Measurements from ENCODE around the gene RHBDL1.

RHBDL1 gene

GRCh38 chr16:674968-675883 lies at the start of gene RHBDL1:
Gene RHBDL1 (plus strand): TSS chr16:675671. CDS start chr16:675791, 120 bp downstream.
- no peak for DNase-seq (ENCODE audit: low spot score)
- no peak for TF ChIP-seq CTCF (IDR thresholded peaks at IDR 0.05; ENCODE audit: extremely low read depth, missing control alignments)

DNA sequence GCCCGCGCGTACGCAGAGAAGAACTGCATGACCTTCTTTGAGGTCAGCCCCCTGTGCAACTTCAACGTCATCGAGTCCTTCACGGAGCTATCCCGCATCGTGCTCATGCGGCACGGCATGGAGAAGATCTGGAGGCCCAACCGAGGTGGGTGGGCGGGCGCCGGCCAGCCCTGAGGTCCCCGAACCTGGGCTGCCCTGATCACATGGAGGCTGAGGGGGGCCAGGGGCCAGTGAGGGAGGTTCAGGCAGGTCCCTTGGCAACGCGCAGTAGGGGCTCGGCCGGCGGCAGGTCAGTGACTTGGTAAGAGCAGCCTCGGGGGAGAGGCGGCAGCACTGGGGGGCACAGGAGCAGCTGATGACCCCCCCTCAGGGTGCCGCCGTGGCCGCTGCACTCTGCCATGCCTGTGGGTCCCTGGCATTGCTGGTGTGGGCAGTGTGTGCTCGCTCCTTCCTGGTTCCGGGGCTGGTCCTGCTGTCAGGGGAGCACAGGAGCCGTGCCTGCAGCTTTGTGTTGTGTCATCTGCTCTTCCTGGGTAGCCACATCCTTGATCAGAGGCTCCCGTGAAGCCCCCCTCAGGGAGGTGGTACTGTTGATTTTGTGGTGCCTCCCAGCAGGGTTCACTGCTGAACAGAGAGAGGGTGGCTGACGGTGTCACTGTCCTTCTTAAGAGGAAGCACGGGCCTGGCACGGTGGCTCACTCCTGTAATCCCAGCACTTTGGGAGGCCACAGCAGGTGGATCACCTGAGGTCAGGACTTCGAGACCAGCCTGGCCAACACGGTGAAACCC lies 49.3 kb upstream of the RHBDL1 start:
- TF ChIP-seq CTCF (IDR thresholded peaks at IDR 0.05; ENCODE audit: extremely low read depth, missing control alignments), result no peak
- DNase-seq (ENCODE audit: low spot score), result no peak

DNA sequence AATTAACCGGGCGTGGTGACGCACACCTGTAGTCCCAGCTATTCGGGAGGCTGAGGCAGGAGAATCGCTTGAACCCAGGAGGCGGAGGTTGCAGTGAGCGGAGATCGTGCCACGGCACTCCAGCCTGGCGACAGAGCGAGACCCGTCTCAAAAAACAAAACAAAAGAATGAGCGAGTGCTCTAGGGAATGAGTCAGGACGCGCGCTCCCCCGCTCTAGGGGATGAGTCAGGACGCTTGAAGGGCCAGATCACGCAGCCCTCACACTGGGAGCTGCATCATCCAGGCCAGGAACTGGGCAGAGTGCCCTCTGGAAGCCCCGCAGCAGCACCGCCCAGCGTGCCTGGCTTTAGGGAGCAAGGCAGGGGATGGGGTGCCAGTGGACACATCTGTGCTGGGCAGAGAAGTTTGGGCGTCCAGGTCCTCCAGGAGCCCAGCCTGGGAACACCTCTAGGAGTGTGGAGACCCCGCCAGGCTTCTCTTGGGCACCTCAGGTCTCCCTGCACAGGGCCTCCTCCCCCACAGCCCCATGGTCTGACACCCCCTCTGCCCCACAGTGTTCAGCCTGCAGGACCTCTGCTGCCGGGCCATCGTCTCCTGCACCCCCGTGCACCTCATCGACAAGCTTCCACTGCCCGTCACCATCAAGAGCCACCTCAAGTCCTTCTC lies 48.6 kb upstream of the RHBDL1 start:
- no peak for TF ChIP-seq CTCF (IDR thresholded peaks at IDR 0.05; ENCODE audit: extremely low read depth, missing control alignments)
- DNase-seq (ENCODE audit: low spot score), result no peak

DNA sequence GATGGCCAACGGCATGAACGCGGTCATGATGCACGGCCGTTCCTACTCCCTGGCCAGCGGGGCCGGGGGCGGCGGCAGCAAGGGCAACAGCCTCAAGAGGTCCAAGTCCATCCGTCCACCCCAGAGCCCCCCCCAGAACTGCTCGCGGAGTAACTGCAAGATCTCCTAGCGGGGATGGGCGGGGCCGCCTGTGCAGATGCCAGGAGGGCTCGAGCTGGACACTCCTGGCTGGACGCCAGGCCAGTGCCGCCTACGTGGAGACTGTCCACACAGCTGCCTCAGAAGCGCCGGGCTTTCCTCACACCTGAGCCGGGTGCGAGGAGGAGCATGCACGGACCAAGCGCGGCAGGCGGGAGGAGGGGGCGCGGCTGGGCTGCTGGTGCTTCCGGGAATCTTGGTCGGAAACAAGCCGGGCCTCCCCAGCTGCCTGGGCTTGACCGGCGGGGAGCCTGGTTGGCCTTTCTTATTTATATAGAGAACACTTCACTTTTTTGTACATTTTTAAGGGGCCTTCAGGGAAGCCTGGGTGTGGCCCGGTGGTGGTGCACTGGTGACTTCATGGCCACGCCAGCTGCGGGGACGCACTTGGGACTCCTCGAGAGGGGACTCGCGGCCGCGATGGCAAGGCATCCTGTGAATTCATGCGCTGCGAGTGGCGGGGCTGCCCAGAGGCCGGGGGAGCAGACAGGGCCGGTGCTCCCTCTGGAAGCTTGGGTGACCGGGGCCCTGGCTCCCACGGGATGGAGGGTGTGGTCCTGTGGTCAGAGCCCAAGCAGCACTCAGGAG lies 47.8 kb upstream of the RHBDL1 start:
- TF ChIP-seq CTCF (IDR thresholded peaks at IDR 0.05; ENCODE audit: extremely low read depth, missing control alignments), result no peak
- DNase-seq (ENCODE audit: low spot score), result no peak

DNA sequence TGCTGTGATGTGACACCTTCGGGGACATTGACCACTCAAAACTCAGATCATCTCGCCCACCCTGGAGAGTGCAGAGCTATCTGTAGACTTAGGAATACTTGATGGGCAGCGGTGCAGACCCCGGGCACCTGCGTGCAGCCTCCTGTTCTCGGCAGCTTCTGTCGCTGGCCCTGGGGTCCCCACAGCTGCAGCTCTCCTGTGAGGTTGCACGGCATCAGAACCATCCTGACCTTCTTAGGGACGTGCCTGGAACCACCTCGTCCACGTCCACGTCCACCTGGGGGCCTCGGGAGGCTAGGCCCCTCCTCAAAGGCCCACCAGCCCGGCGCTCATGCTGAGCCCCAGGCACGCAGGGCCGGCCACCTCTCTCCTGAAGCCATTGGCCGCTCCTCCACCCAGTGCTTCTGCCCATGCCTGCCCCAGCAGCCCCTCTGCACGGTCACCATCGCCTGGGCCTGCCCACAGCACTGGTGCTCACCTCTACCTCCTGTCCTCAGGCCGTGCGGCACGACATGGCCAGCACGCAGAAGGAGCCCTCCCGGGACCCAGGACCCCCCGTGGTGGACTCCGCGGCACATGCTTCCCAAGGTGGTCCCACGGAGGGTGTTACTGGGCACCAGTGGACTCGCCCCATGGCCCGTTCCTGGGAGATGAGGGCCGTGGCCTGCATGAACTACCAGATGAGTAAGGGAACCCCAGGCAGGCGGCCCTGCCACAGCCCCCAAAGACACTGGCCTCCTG lies 47.0 kb upstream of the RHBDL1 start:
- TF ChIP-seq CTCF (IDR thresholded peaks at IDR 0.05; ENCODE audit: extremely low read depth, missing control alignments), result no peak
- DNase-seq (ENCODE audit: low spot score), result no peak

- no peak for DNase-seq (ENCODE audit: low spot score)
- TF ChIP-seq CTCF (IDR thresholded peaks at IDR 0.05; ENCODE audit: extremely low read depth, missing control alignments), result no peak
Observed at GRCh38 chr16:629185-629832, 46.2 kb upstream of the RHBDL1 start.
